Calu3 (cell line): ENCODE measurements around the gene TENM4. TPM values are rescaled to one million over a fixed set of nuclear protein-coding genes. Genes with fewer than 3 reads are reported as not detected.

Source experiments
- BruUV-seq: library from RNA; stranded (reverse); fragments of 400-500 nt; replicated peaks from 2 replicates; lab custom pipeline; 2021; lab: Mats Ljungman, UMichigan
- CTCF ChIA-PET: fragments of 300-600 bp; sonication (Branson Sonifier 250); formaldehyde crosslinking; loops from one replicate; lab custom pipeline; 2022; ENCODE audit warnings: antibody characterized with exemption; lab: Charles Lee
- DNase-seq: peaks from one replicate; pipeline ENCODE4 v3.0.0; 2022
- H3K27ac Mint-ChIP-seq: one replicate; pipeline ENCODE4 v1.8.0; 2022; ENCODE audit warnings: mixed read lengths; ENCODE audit not compliant: unreplicated experiment
- H3K27me3 Mint-ChIP-seq: one replicate; pipeline ENCODE4 v1.8.0; 2022; ENCODE audit warnings: mixed read lengths; ENCODE audit not compliant: unreplicated experiment
- H3K36me3 Mint-ChIP-seq: one replicate; pipeline ENCODE4 v1.8.0; 2022; ENCODE audit warnings: mild to moderate bottlenecking, moderate library complexity, mixed read lengths; ENCODE audit not compliant: insufficient read depth, unreplicated experiment
- H3K4me1 Mint-ChIP-seq: one replicate; pipeline ENCODE4 v1.8.0; 2022; ENCODE audit warnings: mild to moderate bottlenecking, low read depth, mixed read lengths; ENCODE audit not compliant: unreplicated experiment
- H3K4me3 Mint-ChIP-seq: one replicate; pipeline ENCODE4 v1.8.0; 2022; ENCODE audit warnings: mild to moderate bottlenecking, low read depth, moderate library complexity, mixed read lengths; ENCODE audit not compliant: unreplicated experiment
- H3K9me3 Mint-ChIP-seq: one replicate; pipeline ENCODE4 v1.8.0; 2022; ENCODE audit warnings: low read depth, mixed read lengths; ENCODE audit not compliant: unreplicated experiment
- intact Hi-C: fragments of 100-400 bp; cut with micrococcal nuclease; formaldehyde crosslinking; loops from one replicate; pipeline ENCODE4 v1.10.0; 2022; ENCODE audit not compliant: unreplicated experiment
- total RNA-seq: library from RNA; stranded (reverse); gene quantifications from 2 replicates; pipeline ENCODE4 v1.2.3, GENCODE V29; 2022
- TF ChIP-seq, protein P1 (sequence below): fragments of 200-600 bp; IDR thresholded peaks from one replicate; pipeline ENCODE4 v1.8.0; 2022; ENCODE audit warnings: antibody characterized with exemption; ENCODE audit not compliant: unreplicated experiment

The TENM4 gene
- total RNA-seq, 1 experiment from 2014 or later: not detected

GRCh38 chr11:79413268-79413667 lies 27.6 kb downstream of the TENM4 start:
- BruUV-seq: no TSS peak
- TF ChIP-seq, protein P1, sequence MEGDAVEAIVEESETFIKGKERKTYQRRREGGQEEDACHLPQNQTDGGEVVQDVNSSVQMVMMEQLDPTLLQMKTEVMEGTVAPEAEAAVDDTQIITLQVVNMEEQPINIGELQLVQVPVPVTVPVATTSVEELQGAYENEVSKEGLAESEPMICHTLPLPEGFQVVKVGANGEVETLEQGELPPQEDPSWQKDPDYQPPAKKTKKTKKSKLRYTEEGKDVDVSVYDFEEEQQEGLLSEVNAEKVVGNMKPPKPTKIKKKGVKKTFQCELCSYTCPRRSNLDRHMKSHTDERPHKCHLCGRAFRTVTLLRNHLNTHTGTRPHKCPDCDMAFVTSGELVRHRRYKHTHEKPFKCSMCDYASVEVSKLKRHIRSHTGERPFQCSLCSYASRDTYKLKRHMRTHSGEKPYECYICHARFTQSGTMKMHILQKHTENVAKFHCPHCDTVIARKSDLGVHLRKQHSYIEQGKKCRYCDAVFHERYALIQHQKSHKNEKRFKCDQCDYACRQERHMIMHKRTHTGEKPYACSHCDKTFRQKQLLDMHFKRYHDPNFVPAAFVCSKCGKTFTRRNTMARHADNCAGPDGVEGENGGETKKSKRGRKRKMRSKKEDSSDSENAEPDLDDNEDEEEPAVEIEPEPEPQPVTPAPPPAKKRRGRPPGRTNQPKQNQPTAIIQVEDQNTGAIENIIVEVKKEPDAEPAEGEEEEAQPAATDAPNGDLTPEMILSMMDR: no peak
- intact Hi-C loops: no loop called here
- Mint-ChIP-seq H3K27ac (no peak overlapping the region), H3K36me3 (no peaks in the 10 kb centered on the region), H3K9me3 (peaks cover 6% of the 10 kb centered on the region), H3K4me3 (no peak overlapping the region), H3K27me3 (peaks cover 22% of the 10 kb centered on the region), H3K4me1 (no peaks in the 10 kb centered on the region)
- DNase-seq: no peak
- CTCF ChIA-PET: interaction anchor here (0.7 kb wide), 2 partner anchors 44 to 156 kb away, joined by 3 read pairs; no protein-coding TSS in a partner anchor

GRCh38 chr11:79412761-79413160 lies 28.1 kb downstream of the TENM4 start:
- no TSS peak for BruUV-seq
- H3K36me3 Mint-ChIP-seq: no peaks in the 10 kb centered on the region
- no peak overlapping the region for H3K27ac Mint-ChIP-seq
- H3K4me1 Mint-ChIP-seq: no peaks in the 10 kb centered on the region
- peaks cover 22% of the 10 kb centered on the region for H3K27me3 Mint-ChIP-seq
- TF ChIP-seq, protein P1: no peak
- intact Hi-C loops: no loop called here
- H3K9me3 Mint-ChIP-seq: peaks cover 5% of the 10 kb centered on the region
- DNase-seq: no peak
- CTCF ChIA-PET: no interaction called here
- H3K4me3 Mint-ChIP-seq: no peak overlapping the region

DNA sequence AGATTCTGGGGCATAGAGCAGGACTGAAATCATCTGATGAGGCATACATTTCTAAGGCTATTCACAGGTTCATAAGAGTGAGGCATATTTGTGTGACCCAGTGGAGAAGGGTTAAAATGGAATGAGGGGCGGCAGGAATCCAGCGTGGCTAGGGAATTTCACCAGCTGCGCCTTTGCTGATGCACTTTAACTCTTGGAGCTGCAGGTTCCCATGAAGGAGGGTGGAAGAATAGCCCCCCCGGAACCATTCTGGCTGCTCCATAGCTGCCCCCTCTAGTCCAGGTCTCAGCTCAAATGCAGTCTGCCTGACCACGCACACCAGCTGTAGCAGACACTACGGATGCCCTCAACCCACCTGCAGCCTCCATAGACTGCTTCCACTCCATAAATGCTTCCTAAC lies 31.5 kb downstream of the TENM4 start:
- no peak overlapping the region for H3K27ac Mint-ChIP-seq
- H3K4me1 Mint-ChIP-seq: no peaks in the 10 kb centered on the region
- H3K36me3 Mint-ChIP-seq: no peaks in the 10 kb centered on the region
- TF ChIP-seq, protein P1: no peak
- peaks cover 22% of the 10 kb centered on the region for H3K27me3 Mint-ChIP-seq
- no TSS peak for BruUV-seq
- DNase-seq: no peak
- no peaks in the 10 kb centered on the region for H3K9me3 Mint-ChIP-seq
- intact Hi-C loops: no loop called here
- no peak overlapping the region for H3K4me3 Mint-ChIP-seq
- CTCF ChIA-PET: interaction anchor here (0.7 kb wide), 1 partner anchor 9 kb away, joined by 3 read pairs; no protein-coding TSS in a partner anchor

DNA sequence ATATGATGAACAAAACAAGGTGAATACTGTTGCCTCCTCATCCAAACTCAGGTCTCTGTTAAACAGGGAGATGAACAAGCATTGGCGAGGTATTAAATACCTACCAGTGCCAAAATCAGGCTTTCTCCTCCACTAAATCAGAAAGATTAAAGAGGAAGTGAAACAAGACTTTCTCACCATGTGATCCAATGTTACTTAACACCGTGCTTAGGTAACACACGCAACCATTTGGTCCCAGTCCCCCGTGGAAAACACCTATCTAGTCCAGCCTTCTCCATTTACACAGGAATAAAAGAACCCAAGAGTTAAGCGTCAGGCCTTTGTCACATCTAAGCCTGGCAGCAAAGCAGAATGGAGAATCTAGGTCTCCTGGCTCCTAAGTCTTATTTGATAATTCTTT lies 34.5 kb downstream of the TENM4 start:
- H3K27ac Mint-ChIP-seq: no peak overlapping the region
- H3K4me3 Mint-ChIP-seq: no peak overlapping the region
- CTCF ChIA-PET: no interaction called here
- intact Hi-C loops: no loop called here
- no peak for DNase-seq
- H3K4me1 Mint-ChIP-seq: no peaks in the 10 kb centered on the region
- peaks cover 13% of the 10 kb centered on the region for H3K27me3 Mint-ChIP-seq
- no TSS peak for BruUV-seq
- no peaks in the 10 kb centered on the region for H3K36me3 Mint-ChIP-seq
- H3K9me3 Mint-ChIP-seq: peaks cover 3% of the 10 kb centered on the region
- TF ChIP-seq, protein P1: no peak
